ENCODE results near the gene CENPN. TPM values are rescaled to one million over a fixed set of nuclear protein-coding genes. Genes with fewer than 3 reads are reported as not detected.

CENPN gene
- total RNA-seq, 3 donors from 2014 or later, result 3.9 to 9.7 (median 8.2) TPM

DNA sequence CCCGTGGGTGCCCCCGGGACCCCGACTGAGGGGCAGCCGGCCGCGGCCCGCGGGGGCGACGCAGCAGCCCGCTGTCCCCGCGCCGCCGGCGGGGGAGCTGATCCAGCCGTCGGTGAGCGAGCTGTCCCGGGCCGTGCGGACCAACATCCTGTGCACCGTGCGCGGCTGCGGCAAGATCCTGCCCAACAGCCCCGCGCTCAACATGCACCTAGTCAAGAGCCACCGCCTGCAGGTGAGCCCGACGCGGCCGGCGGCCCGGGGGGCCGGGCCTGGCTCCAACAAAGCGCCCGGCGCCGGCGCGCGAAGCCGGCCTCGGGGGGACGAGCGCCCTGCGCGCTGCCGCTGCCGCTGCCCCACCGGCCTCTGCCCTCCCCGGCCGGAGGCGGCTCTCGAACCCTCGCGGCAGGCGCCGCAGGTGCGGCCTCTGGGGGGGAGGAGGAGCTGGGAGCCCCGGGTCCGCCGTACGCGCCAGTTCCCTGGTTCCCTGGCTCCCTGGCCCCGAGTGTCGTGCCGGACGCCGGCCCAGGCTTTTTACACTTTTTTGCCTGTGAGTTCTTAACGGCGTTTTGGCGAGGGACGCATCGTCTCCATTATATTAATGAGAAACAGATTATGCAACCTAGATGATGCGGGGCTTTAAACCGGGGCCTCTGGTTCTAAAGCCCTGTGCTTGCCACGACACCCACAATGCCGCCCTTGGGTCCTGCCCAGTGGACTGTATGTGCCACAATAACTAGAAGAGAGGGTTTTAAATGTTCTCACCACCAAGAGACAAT, 29.1 kb downstream of the CENPN start:
- DNase-seq (ENCODE audit: low spot score in 2 of 2), result no peak
- Histone ChIP-seq H3K36me3 (no peaks in the 10 kb centered on the region), H3K4me1 (no peaks in the 10 kb centered on the region), H3K27me3 (no peaks in the 10 kb centered on the region), H3K27ac (peak overlapping the region; percentile 68 to 88), H3K9me3 (no peaks in the 10 kb centered on the region), H3K4me3 (peak overlapping the region; percentile 75 to 92 (median 83))
- intact Hi-C loops (cut with DNase I; ENCODE audit: low total_unique reads), result no loop called here
- TF ChIP-seq POLR2AphosphoS5 (IDR thresholded peaks at IDR 0.05) (no peak), CTCF (IDR thresholded peaks at IDR 0.05) (no peak), POLR2A (IDR thresholded peaks at IDR 0.05) (no peak)

DNA sequence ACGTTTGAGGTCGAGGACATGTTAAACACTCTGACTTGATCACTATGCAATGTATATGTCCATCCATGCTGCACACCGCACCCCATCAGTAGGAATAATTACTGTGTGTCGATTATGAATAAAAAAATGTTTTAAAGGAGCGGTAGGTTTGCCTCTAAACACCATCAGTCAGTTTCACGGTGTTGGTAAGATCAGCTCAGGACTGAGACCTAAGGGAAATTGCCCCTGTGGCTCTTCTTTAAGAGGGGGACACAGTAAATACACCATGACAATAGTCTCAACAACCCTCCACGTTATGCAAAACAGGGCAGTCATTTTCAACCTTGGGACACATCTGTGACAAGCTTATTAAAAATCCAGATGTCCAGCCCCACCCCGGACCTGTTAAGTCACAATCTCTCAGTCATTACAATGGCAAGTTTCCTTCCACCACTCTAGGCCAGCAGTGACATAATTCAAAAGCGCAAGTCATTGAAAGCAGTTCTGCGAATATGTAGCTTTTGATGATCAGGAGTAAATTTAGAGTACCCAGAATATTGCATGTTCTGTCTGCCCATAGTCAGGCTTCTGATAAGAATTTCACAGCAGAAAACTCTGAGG, 29.8 kb downstream of the CENPN start:
- H3K9me3 ChIP-seq, result no peaks in the 10 kb centered on the region
- H3K4me1 ChIP-seq, result no peaks in the 10 kb centered on the region
- intact Hi-C loops (cut with DNase I; ENCODE audit: low total_unique reads), result no loop called here
- DNase-seq (ENCODE audit: low spot score in 2 of 2), result no peak
- H3K4me3 ChIP-seq, result peak overlapping the region; percentile 75 to 92 (median 83)
- H3K27me3 ChIP-seq, result no peaks in the 10 kb centered on the region
- H3K27ac ChIP-seq, result peak overlapping the region in 1 of 2 donors; percentile 20
- TF ChIP-seq POLR2A (IDR thresholded peaks at IDR 0.05) (no peak), CTCF (IDR thresholded peaks at IDR 0.05) (no peak)
- no peaks in the 10 kb centered on the region for H3K36me3 ChIP-seq

- Histone ChIP-seq H3K27me3 (no peaks in the 10 kb centered on the region), H3K4me3 (no peak overlapping the region), H3K9me3 (no peaks in the 10 kb centered on the region), H3K36me3 (no peaks in the 10 kb centered on the region), H3K4me1 (no peaks in the 10 kb centered on the region), H3K27ac (no peak overlapping the region)
- no peak for DNase-seq (ENCODE audit: low spot score in 2 of 2)
- TF ChIP-seq POLR2AphosphoS5 (IDR thresholded peaks at IDR 0.05), result no peak
- TF ChIP-seq POLR2A (IDR thresholded peaks at IDR 0.05), result no peak
- no peak for TF ChIP-seq CTCF (IDR thresholded peaks at IDR 0.05)
- intact Hi-C loops (cut with DNase I; ENCODE audit: low total_unique reads), result no loop called here
Measured at GRCh38 chr16:81040131-81040530, 33.1 kb downstream of the CENPN start.

- H3K9me3 ChIP-seq, result no peaks in the 10 kb centered on the region
- no peaks in the 10 kb centered on the region for H3K4me1 ChIP-seq
- intact Hi-C loops (cut with DNase I; ENCODE audit: low total_unique reads), result no loop called here
- H3K36me3 ChIP-seq, result no peaks in the 10 kb centered on the region
- H3K27me3 ChIP-seq, result no peaks in the 10 kb centered on the region
- no peak for DNase-seq (ENCODE audit: low spot score in 2 of 2)
- TF ChIP-seq CTCF (IDR thresholded peaks at IDR 0.05), result no peak
- TF ChIP-seq POLR2A (IDR thresholded peaks at IDR 0.05), result no peak
- TF ChIP-seq POLR2AphosphoS5 (IDR thresholded peaks at IDR 0.05), result no peak
- H3K4me3 ChIP-seq, result no peak overlapping the region
- no peak overlapping the region for H3K27ac ChIP-seq
Measured at GRCh38 chr16:81040842-81041241, 33.8 kb downstream of the CENPN start.

GRCh38 chr16:81041696-81042095, 34.7 kb downstream of the CENPN start:
- intact Hi-C loops (cut with DNase I; ENCODE audit: low total_unique reads), result no loop called here
- no peak for TF ChIP-seq POLR2AphosphoS5 (IDR thresholded peaks at IDR 0.05)
- TF ChIP-seq CTCF (IDR thresholded peaks at IDR 0.05), result no peak
- TF ChIP-seq POLR2A (IDR thresholded peaks at IDR 0.05), result no peak
- no peaks in the 10 kb centered on the region for H3K9me3 ChIP-seq
- H3K4me1 ChIP-seq, result no peaks in the 10 kb centered on the region
- H3K4me3 ChIP-seq, result no peak overlapping the region
- H3K27ac ChIP-seq, result no peak overlapping the region
- H3K36me3 ChIP-seq, result no peaks in the 10 kb centered on the region
- no peak for DNase-seq (ENCODE audit: low spot score in 2 of 2)
- no peaks in the 10 kb centered on the region for H3K27me3 ChIP-seq

Measured in breast epithelium (tissue), 4 donors.